NCI-H2196 (cell line): ENCODE measurements around the gene PCCA.
A peak's percentile ranks its signal among the peaks of the same experiment; 100 is the strongest.

Experiments used
- DNase-seq: peaks from one replicate; lab custom pipeline; 2025; ENCODE audit not compliant: unreplicated experiment; lab: John Stamatoyannopoulos, UW

PCCA gene

DNA sequence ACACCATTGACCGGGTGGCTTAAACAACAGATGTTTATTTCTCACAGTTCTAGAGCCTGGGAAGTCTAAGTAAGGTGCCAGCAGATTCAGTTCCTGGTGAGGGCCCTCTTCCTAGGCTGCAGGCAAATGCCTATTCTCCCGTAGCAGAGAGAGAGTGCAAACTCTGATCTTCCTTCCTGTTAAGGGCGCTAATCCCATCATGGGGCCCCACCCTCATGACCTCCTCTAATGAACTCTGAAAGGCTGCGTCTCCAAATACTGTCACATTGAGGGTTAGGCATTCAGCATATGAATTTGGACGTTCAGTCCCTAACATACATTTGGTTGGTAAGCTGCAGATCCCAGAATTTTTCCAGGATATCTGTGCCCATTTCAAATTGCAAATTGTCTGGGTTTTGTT is 370.9 kb downstream of the PCCA start:
- no peak for DNase-seq

DNA sequence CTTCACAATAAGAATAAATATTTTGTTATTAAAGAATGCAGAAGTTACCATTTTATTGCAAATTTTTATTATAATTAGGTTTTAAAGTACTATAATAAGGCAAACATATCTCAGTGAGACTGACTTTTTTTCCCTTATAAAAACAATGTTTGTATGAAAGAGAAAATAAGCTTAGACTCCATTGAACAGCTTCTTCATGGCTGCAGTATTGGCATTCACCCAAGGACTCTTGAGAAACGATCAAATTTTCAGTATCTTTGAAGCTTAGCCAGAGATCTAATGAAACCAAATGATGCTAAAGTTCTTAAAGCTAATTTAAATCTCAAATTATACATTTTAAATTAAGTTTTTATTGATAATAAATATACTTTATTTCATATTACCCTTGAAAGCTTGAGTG is 371.4 kb downstream of the PCCA start:
- DNase-seq = peak; percentile 42

DNA sequence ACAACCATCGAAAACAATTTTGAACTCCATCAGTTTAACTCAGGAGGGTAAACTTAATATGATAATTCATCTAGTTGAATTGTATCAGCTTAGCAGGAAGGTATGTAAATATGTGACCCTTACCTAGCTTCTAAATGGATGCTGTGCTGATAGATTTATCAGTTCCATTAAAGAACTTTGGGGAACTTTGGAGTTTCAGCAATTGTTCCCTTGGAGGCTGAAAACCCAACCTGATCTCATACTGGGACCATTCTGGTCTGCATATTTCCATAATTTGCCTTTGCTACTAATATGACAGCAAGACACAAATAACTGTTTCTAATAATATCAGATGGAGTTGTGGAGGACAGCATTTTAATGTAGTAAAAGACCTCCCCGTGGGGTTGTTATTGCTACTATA is 371.9 kb downstream of the PCCA start:
- DNase-seq = no peak

DNA sequence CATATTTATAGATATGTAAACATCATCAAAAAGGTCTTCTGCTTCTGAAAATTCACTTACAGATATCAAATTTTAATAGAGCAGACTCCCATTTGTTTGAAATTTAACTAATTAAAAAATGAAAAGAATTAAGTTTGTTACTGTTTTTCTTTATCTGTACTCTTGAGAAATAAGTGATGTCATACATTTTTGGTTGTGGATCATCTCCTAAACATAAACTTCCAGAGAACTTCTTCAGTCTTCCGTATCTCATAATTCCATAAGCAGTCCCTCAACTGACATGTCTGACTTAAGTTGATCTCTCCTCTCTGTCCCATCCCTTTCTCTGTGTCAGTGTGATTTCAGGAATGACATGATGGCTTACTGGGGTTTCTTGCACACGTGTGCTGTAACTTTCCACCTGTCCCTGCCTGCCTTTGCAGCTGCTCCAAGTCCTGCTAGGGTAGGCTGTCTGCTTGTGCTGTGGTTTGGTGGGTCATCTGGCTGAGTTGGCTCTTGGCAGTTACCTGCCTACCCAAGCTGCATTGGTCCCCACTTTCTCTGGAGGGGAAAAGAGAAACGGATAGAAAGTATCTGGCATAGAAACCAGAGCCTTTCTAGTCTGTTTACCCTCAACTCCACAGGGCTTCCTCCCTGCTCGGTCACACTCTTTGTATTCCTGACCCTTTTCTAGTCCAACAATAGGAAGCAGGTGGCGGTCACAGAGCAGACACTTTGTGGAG is 372.6 kb downstream of the PCCA start:
- DNase-seq = peak; percentile 30

DNA sequence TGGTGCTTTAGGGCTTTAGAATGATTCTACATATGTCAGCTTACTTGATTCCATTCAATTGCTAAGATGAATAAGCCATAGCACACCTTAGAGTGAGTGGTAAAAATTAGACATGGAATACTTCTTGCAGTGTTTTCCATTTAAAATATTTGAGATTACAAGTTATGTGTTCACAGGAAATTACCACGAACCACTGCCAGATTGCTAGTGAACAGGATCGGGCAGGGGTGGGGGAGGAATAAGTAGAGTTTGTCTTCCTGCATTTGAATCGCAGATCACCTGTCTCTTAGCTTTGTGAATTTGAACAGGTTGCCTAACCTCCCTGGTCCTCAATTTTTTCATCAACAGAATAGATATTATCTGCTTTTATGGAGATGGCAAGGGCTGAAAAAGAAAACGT is 375.1 kb downstream of the PCCA start:
- no peak for DNase-seq

DNA sequence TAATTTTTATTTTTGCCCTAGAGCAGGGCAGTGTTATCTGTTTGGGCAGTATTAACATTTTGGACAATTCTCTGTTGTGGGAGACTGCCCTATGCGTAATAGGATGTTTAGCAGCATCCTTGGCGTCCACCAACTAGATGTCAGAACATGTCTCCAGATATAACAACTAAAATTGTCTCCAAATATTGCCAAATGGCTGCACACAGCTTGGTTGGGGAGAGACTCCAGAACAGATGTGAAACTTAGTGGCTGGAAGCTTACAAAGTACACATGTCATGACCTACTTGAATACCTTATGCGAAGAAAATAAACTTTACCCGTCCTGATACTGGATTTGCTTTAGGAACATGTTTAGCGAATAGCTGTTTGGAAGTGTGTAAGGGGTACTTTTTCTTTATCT is 376.7 kb downstream of the PCCA start:
- DNase-seq = no peak

DNA sequence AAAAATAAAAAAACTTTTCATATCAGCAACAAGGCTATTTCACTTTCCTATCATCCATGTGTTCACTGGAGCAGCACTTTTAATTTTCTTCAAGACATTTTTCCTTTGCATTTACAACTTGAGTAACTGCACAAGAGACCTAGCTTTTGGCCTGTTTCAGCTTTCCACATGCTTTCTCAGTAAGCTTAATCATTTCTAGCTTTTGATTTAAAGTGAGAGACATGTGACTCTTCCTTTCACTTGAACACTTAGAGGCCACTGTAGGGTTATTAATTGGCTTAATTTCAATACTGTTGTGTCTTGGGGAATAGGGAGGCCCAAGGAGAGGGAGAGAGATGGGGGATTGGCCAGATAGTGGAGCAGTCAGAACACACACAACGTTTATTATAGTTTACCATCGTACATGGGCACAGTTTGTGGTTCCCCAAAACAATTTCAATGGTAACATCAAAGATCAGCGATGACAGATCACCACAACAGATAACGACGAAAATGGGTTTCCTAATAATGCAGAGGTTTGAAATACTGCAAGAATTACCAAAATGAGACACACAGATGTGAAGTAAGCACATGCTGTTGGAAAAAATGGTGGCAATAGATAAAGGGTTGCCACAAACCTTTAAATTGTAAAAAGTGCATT is 382.1 kb downstream of the PCCA start:
- no peak for DNase-seq

DNA sequence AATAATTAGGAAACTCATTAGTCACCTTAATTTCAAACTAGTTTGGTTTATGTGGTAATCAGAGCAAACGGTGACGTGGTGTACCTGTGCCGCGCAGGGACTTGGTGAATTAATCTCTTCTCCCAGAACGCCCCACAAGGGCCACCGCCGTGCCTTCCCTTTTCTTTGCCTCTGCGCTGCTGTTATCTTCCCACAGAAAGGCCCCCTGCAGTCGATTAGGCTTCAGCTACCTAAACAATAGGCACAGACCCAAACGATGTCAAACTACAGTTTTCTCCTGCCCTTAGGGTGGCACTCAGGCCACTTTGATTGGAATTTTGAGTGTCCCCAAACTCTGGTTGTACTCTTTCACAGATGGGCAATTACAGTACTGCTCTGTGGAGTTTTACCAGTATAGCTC is 384.2 kb downstream of the PCCA start:
- no peak for DNase-seq

DNA sequence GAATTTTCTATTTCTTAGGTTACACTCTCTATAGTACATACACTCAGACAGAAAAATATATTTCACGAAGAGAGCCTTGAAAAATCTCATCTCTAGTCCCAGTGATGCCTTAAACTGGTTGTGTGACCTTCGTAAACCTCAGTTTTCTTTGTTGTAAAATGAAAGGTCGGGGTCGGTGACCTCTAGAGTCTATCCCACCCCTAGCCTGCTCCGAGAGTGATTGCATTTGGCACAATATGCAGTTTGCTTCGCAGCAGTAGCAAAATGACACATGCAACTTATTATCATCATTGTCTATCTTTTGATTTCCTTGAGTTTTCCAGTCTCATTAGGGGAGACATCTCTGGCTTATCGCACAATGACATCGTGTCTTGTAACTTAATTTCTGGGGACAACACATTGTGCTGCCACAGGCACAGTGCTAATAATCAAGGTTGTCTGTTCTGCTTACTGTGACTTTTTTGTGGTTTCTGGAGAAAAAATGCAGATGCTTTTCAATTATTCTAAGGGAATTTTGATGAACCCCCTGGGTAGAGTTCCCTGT is 384.7 kb downstream of the PCCA start:
- no peak for DNase-seq

DNA sequence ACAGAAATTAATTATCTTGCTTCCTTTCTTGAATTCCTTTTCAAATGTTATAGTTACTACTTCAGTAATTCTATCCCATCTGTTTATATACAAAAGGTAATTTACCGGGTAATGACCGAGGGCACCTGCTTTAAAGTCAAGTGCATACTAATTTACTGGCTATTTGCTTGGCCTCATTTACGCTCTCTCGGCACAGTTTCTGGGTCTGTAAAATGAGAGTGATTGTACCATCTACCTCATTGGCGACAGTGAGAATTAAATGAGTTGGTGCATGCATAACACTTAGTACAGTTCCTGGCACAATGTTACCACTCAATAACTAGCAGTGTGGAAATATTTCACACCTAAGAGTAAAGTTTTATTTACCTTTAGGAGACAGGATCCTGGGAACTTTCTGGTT is 388.1 kb downstream of the PCCA start:
- no peak for DNase-seq

DNA sequence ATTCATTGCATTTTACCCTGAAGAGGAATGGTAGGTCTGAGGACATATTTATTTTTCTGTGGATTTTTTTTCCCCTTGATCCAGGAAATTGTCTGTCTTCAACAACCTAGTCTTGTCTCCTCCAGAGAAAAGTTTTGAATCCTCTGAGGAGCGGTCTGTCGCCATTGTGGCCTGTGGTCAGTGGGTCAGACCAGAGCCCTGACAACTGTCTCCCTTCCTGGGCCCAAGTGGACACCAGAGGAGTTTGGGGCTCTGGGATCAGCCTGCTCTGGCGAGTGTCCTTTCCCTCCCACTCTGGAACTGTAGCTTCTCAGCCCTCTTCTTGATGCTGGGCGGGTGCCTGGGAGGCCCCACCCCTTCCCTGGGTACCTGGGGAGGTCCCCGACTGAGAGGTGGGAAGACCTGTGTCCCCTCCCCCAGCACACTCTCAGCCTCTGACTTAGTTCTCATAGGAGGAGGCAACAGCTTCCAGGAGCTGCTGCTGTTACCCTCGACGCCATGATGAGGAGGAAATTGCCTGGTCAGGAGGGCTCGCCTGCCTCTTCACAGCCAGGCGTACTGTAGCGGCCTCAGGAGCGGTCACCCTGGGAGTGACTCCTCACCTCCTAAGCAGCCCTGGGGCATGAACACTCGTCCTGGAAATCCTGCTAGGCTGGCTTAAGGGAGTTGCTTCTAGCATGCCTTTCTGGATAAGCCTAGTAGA is 389.4 kb downstream of the PCCA start:
- DNase-seq = no peak

DNA sequence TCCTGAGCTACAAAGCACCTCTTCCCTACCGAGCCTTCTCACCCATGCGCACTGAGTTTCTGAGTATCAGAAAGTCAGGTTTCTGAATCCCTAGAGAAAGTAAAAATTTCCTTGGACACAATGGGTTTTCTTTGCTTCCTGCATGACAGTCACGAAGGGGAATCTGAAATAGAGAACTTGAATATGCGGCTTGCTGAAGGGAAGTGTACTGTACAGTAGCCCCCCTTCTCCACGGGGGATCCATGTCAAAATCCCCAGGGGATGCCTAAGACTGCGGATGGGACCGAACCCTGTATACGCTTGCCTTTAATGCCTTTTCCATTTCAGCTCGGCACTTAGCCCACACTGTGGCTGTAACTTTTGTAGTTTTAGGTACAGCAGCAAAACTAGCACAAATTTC is 391.8 kb downstream of the PCCA start:
- DNase-seq = no peak

DNA sequence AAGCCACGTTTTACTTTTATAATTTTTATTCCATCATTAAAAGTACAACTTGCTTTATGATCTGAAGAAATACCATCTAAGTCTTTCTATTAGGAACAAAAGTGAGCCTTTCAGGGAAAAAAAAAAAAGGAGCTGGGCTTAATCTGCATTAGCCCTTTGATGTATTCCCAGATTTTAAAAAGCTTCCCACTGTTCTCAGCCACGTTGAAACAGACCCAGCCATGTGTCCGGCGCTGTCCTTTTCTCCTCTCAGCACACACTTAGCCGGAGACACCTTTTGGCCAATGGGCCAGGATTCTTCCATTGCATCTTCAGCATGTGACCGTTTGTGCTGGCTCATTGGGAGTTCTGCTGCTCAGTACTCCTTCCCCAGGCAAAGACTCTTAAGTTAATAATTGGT is 394.2 kb downstream of the PCCA start:
- DNase-seq = no peak

DNA sequence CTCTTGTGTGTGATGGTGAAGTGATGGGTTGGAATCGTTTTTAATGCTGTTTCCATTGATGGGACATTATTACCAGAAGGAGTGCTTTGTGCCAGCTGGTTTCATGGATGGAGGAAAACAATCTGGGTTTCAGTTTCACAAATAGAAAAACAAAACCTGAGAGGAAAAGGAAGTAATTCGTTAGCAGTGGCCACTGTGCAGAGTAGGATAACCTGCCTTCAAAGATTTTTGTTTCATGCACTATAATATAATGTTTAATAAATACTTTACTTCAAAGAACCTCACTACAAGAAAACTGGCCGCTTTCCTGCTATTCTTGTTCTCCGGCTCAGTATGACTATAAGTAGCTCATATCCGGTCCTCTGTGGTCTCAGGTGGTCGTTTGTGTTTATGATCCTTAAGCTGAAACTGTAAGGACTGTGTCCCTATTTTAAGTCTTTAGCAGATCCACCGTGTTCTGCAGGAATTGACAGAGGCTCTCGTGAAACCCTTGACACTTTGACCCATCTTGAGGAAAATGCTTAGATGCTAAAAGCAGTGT is 395.0 kb downstream of the PCCA start:
- DNase-seq = no peak

DNA sequence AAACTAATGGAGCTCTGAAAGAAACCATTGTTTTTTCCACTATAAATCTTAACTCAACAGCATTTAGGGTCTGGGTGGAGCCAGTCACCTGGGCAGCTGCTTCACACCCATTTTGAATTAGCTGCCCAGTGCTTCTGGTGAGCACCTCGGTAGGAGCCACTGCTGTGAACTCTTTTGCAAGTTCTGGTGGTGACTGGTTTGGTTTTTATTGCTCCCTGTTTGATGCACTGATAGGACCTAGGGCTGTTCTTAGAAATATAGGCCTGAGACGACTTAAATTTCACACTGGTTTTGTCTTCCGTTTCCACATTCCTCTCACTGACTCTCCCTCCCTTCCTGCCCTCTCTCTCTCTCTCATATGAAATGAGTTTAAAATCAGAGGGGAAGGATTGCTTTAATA is 395.8 kb downstream of the PCCA start:
- no peak for DNase-seq

DNA sequence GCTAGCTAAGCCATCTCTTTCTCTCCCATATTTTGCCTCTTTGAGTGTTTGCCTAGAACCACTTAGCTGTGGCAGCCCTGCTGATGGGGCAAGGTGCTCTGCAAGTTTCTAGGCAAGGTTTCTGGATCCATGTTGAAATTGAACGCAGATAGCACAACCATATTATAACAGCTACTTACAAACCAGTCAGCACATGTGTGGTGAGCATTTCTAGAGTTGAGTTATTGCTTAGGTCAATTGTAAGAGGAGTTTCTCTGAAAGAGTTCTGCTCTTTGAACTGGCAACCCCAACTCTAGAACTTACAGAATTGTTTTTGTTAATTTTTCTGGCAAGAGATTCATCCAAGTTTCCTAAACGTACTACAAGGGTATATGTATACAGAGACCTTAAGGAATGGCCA is 396.4 kb downstream of the PCCA start:
- DNase-seq = no peak

DNA sequence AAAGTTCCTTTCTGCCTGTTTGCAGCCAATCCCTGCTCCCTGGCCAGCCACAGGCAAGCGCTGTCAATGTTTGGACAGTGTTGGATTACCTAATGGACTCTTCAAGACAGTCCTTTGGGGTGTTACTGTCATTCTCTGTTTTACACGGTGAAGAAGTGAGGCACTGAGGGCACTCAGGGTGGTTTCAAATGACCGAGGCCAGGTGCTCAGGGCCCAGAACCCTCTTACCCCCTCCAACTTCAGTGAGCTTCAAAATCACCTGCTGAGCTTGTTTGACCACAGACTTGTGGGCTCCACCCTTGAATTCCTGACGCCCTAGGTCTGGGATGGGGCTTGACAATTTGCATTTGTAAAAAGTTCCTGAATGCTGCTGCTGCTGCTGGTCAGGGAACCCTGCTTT is 401.8 kb downstream of the PCCA start:
- DNase-seq = peak; percentile 60

DNA sequence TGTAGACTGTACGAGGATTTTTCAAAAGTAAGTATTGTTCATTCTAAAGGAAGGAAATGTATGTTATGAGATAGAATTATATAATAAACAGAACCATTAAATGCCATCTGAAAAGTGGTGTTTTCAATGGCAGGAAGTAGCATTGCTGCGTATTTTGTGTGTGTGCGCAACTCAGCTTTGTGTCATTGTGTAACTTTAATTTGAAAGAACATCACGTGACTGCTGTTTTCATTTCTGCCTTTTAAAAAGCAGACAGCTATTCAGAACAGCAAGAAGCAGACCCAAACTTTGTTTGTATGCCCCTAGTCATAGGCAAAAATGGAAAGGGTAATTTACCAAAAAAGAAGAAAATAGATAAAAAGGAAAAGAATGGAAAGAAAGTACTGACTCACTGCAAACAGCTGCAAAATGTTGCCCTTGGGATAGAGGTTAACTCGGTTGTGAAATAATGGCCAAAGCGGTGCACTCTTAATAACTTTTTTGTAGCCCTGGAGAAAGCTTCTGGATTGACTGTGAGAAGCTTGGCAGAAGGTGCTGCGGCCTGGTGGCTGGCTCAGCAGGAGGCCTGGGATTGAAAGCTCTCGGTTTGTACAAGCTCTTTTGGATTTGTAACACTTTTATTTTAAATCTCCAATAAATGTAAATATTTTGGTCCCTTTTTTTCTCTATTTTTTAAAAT is 402.4 kb downstream of the PCCA start:
- DNase-seq = no peak

DNA sequence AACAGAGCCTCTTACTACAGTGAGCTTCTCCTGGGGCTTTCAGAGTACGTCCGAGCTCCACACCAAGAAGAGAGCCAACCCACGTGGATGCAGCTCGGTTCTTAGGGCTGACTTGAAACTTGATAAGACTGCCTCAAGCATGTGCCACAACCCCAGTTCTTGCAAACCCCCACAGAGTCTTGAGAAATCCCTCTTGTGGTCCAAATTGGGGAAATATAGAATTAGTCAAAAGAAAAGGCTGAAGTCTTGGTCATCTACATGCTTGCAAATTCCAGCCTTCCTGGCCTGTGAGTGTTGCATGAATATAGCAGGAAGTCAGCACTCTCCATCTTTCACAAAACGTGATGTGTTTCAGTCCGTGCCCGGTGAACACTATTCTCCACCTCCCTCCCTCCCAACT is 404.5 kb downstream of the PCCA start:
- DNase-seq = no peak

DNA sequence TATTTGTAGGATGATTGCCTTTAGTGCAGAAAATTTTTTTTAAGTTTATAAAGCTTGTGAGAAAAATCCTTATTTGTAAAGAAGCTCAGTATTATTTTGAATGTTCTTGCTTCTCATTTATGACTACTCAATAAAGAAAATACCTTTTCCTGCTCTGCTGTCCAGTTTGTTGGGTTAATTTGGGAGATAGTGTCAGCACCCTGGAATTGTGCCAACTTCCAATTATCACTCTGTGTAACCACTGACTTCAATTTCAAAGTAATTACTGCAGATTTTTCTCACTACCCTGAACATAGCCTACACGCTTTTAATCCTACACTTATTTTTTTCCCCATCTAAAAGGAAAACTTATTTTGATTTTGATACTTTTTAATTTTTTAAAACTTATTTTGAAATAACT is 406.6 kb downstream of the PCCA start:
- DNase-seq = no peak

DNA sequence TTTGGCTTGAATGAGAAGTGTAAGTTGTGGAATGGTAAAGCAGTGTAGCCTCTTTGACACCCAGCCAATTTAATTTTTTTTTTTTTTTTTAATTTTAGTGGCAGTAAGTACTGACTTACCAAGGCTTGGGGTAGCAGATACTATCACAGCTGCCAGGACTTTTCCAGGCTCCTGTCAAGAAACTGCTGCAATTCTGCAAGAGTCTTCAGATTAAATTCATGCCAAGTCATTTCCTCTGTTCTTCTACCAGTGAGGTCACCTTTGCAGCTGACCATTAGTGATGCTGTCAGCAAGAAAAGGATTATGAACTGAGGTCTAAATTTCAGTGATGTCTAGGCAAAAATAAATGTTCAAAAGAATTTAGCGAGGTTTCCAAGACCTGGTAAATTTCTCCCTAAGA is 408.5 kb downstream of the PCCA start:
- DNase-seq = no peak
